Placental pericyte (primary cell): Measurements from ENCODE around the gene PHF10. TPM values are rescaled to one million over a fixed set of nuclear protein-coding genes. Genes with fewer than 3 reads are reported as not detected.

Source experiments
- total RNA-seq: library from RNA; depleted of rRNA; stranded (reverse); fragments of >200 nt; gene quantifications from 2 replicates; pipeline ENCODE4 v1.2.3, GENCODE V29; 2012

PHF10 gene
- 19.9 and 26.6 TPM in 2 replicates for total RNA-seq

GRCh38 chr6:169724494-169725124 lies at the start of gene PHF10:
Gene PHF10, minus strand, starts transcription at chr6:169724500. Its CDS starts 569 bp downstream, at chr6:169723931.

GRCh38 chr6:169751242-169752073 lies 27.2 kb upstream of the PHF10 start, which contains the start of the genes DYNLT2 and ERMARD:
Gene DYNLT2, minus strand, starts transcription at chr6:169751572. Its CDS starts 114 bp downstream, at chr6:169751458.
Gene ERMARD, plus strand, starts transcription at chr6:169751622. Its CDS starts 36 bp downstream, at chr6:169751658.

GRCh38 chr6:169701954-169702839 lies 22.1 kb downstream of the PHF10 start, which contains the start of the genes C6orf120 and WDR27:
Gene C6orf120, plus strand, starts transcription at chr6:169702126. Its CDS starts 334 bp downstream, at chr6:169702460.
Gene WDR27, minus strand, starts transcription at chr6:169702029. Its CDS starts 13,024 bp downstream, at chr6:169689005.

Other genes starting within 250 kb of the PHF10 start
- 14.9 and 31.9 TPM in 2 replicates for gene WDR27, start 22.5 kb downstream of the PHF10 start, total RNA-seq
- 52.7 and 57.8 TPM in 2 replicates for gene C6orf120, start 22.4 kb downstream of the PHF10 start, total RNA-seq
- 1.1 and 1.3 TPM in 2 replicates for gene DYNLT2, start 27.1 kb upstream of the PHF10 start, total RNA-seq
- gene ERMARD, start 27.1 kb upstream of the PHF10 start, total RNA-seq = 18.6 and 20.8 TPM in 2 replicates